Trophoblast cell (in vitro differentiated cells and primary cell): ENCODE measurements around the gene IHH.

Experiments
- DNase-seq, 2 donors: peaks; one replicate each; pipeline ENCODE4 v3.0.0-alpha.2; 2016
- H2AFZ ChIP-seq: 2 replicates; pipeline ENCODE4 v1.6.1; 2013; ENCODE audit warnings: low read length, moderate library complexity, mild to moderate bottlenecking; ENCODE audit not compliant: insufficient read depth, poor library complexity
- H2AK5ac ChIP-seq: 2 replicates; pipeline ENCODE4 v1.6.1; 2013; ENCODE audit warnings: mild to moderate bottlenecking, low read length
- H2BK120ac ChIP-seq: 2 replicates; pipeline ENCODE4 v1.6.1; 2013; ENCODE audit warnings: low read length, mild to moderate bottlenecking, moderate library complexity; ENCODE audit not compliant: insufficient read depth, poor library complexity
- H2BK12ac ChIP-seq: 2 replicates; pipeline ENCODE4 v1.6.1; 2013; ENCODE audit warnings: mild to moderate bottlenecking, low read length, moderate library complexity
- H2BK5ac ChIP-seq: 2 replicates; pipeline ENCODE4 v1.6.1; 2013; ENCODE audit warnings: low read length, low read depth, moderate library complexity, mild to moderate bottlenecking; ENCODE audit not compliant: poor library complexity
- H3K14ac ChIP-seq: 2 replicates; pipeline ENCODE4 v1.6.1; 2013; ENCODE audit warnings: mild to moderate bottlenecking, low read length
- H3K18ac ChIP-seq: 2 replicates; pipeline ENCODE4 v1.6.1; 2013; ENCODE audit warnings: mild to moderate bottlenecking, low read length
- H3K23ac ChIP-seq: 2 replicates; pipeline ENCODE4 v1.6.1; 2013; ENCODE audit warnings: low read length
- H3K27ac ChIP-seq: 2 replicates; pipeline ENCODE4 v1.5.1; 2013; ENCODE audit warnings: low read depth, mild to moderate bottlenecking, inconsistent platforms, low read length, moderate library complexity
- H3K27me3 ChIP-seq: 2 replicates; pipeline ENCODE4 v1.6.1; 2013; ENCODE audit warnings: inconsistent platforms, mild to moderate bottlenecking, low read length, moderate library complexity; ENCODE audit not compliant: insufficient read depth
- H3K36me3 ChIP-seq, 2 experiments: 1 replicate in 1 of 2; 2 replicates in 1 of 2; pipeline ENCODE4 v1.6.1; 2013; ENCODE audit warnings: low read length in 2 of 2, mild to moderate bottlenecking in 2 of 2, moderate library complexity in 1 of 2; ENCODE audit not compliant: insufficient read depth in 2 of 2, control insufficient read depth in 1 of 2
- H3K4ac ChIP-seq: 2 replicates; pipeline ENCODE4 v1.6.1; 2013; ENCODE audit warnings: low read depth, mild to moderate bottlenecking, low read length, moderate library complexity
- H3K4me1 ChIP-seq, 2 experiments: 1 replicate in 1 of 2; 2 replicates in 1 of 2; pipeline ENCODE4 v1.6.1; 2013; ENCODE audit warnings: low read length in 2 of 2, mild to moderate bottlenecking in 2 of 2, moderate library complexity in 1 of 2; ENCODE audit not compliant: insufficient read depth in 2 of 2, control insufficient read depth in 1 of 2
- H3K4me2 ChIP-seq: 2 replicates; pipeline ENCODE4 v1.6.1; 2013; ENCODE audit warnings: inconsistent platforms, mild to moderate bottlenecking, low read length, moderate library complexity
- H3K4me3 ChIP-seq: 2 replicates; pipeline ENCODE4 v1.5.1; 2013; ENCODE audit warnings: mild to moderate bottlenecking, low read depth, low read length, inconsistent platforms
- H3K79me1 ChIP-seq: one replicate; pipeline ENCODE4 v1.6.1; 2013; ENCODE audit warnings: low read length
- H3K79me2 ChIP-seq: 2 replicates; pipeline ENCODE4 v1.6.1; 2013; ENCODE audit warnings: low read length, mild to moderate bottlenecking; ENCODE audit not compliant: control insufficient read depth, insufficient read depth, poor library complexity
- H3K9ac ChIP-seq: 2 replicates; pipeline ENCODE4 v1.6.1; 2013; ENCODE audit warnings: mild to moderate bottlenecking, low read length
- H3K9me3 ChIP-seq: 2 replicates; pipeline ENCODE4 v1.6.1; 2013; ENCODE audit warnings: low read depth, mild to moderate bottlenecking, control low read depth, inconsistent platforms, low read length; ENCODE audit not compliant: insufficient read depth
- H4K12ac ChIP-seq: 2 replicates; pipeline ENCODE4 v1.6.1; 2013; ENCODE audit warnings: low read depth, mild to moderate bottlenecking, low read length, moderate library complexity
- H4K8ac ChIP-seq: 2 replicates; pipeline ENCODE4 v1.6.1; 2013; ENCODE audit warnings: low read depth, mild to moderate bottlenecking, low read length, moderate library complexity
- H4K91ac ChIP-seq: one replicate; pipeline ENCODE4 v1.6.1; 2013; ENCODE audit warnings: low read depth, mild to moderate bottlenecking, low read length, moderate library complexity
- WGBS: extraction: QIAGEN DNeasy Blood & Tissue Kit; methylation state at CpG from one replicate; pipeline ENCODE4 v1.1.7; 2013; ENCODE audit warnings: missing lambda C conversion rate; ENCODE audit not compliant: insufficient read length, insufficient coverage; ENCODE audit errors: extremely low coverage; 5-methylcytosine and 5-hydroxymethylcytosine counted together

The IHH gene

GRCh38 chr2:219104107-219105035, 43.6 kb upstream of the IHH start:
- Histone ChIP-seq H2AK5ac (no peak overlapping the region), H3K36me3 (no peaks in the 10 kb centered on the region), H3K9ac (no peak overlapping the region), H2BK120ac (no peak overlapping the region), H3K4me2 (no peak overlapping the region), H4K8ac (no peak overlapping the region), H3K79me1 (no peaks in the 10 kb centered on the region), H3K18ac (no peak overlapping the region), H4K12ac (no peak overlapping the region), H2BK5ac (no peak overlapping the region), H4K91ac (no peak overlapping the region), H3K14ac (no peak overlapping the region), H3K4ac (no peak overlapping the region), H3K27me3 (no peaks in the 10 kb centered on the region), H3K23ac (no peak overlapping the region), H3K79me2 (no peaks in the 10 kb centered on the region), H3K4me3 (no peak overlapping the region), H2BK12ac (no peak overlapping the region), H2AFZ (no peak overlapping the region), H3K9me3 (no peaks in the 10 kb centered on the region), H3K27ac (no peak overlapping the region), H3K4me1 (no peaks in the 10 kb centered on the region)
- DNase-seq = peak; percentile 11 to 66
- WGBS = no CpG with 5 or more reads among the region's 4 CpGs

DNA sequence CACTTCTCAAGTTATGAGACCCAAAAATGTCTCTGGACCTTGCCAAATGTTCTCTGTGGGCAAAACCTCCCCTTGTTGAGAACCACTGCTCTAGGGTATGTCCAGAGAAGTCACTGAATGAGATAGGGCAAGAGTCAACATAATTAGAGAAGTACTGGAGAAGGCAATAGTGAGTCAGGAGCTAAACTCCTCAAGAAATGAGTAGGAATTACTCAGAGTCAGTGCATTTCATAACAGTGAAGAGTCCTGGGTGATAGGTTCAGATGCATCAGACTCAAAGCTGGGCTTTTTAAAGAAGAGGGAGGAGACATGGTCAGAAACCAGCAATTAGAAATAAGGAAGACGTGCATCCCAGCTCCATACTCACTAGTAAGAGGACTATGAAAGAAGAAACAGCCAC, 38.6 kb upstream of the IHH start:
- WGBS = no CpG with 5 or more reads among the region's 1 CpG

GRCh38 chr2:219095406-219095935, 34.8 kb upstream of the IHH start:
- Histone ChIP-seq H4K91ac (no peak overlapping the region), H3K79me2 (no peaks in the 10 kb centered on the region), H3K4me3 (no peak overlapping the region), H3K23ac (no peak overlapping the region), H3K14ac (no peak overlapping the region), H4K12ac (no peak overlapping the region), H2BK12ac (no peak overlapping the region), H3K9me3 (no peaks in the 10 kb centered on the region), H3K79me1 (no peaks in the 10 kb centered on the region), H4K8ac (no peak overlapping the region), H3K4ac (no peak overlapping the region), H3K36me3 (no peaks in the 10 kb centered on the region), H3K27ac (no peak overlapping the region), H3K27me3 (no peaks in the 10 kb centered on the region), H3K4me2 (no peak overlapping the region), H2AK5ac (no peak overlapping the region), H3K18ac (no peak overlapping the region), H2BK120ac (no peak overlapping the region), H2AFZ (no peak overlapping the region), H3K9ac (no peak overlapping the region), H2BK5ac (no peak overlapping the region), H3K4me1 (no peaks in the 10 kb centered on the region)
- DNase-seq = no peak
- no CpG with 5 or more reads among the region's 1 CpG for WGBS

More for the DNA sequence above, 38.6 kb upstream of the IHH start:
- peak overlapping the region; percentile 73 for H3K23ac ChIP-seq
- H4K91ac ChIP-seq = no peak overlapping the region
- no peak overlapping the region for H2BK12ac ChIP-seq
- no peak overlapping the region for H4K8ac ChIP-seq
- no peak overlapping the region for H2BK5ac ChIP-seq
- H3K27me3 ChIP-seq = no peaks in the 10 kb centered on the region
- DNase-seq = peak in 1 of 2 donors; percentile 4
- no peak overlapping the region for H3K4ac ChIP-seq
- H3K79me2 ChIP-seq = no peaks in the 10 kb centered on the region
- no peaks in the 10 kb centered on the region for H3K9me3 ChIP-seq
- H3K9ac ChIP-seq = no peak overlapping the region
- no peak overlapping the region for H3K4me3 ChIP-seq
- no peak overlapping the region for H2AK5ac ChIP-seq
- H3K27ac ChIP-seq = no peak overlapping the region
- no peak overlapping the region for H2AFZ ChIP-seq
- H3K4me1 ChIP-seq = no peaks in the 10 kb centered on the region
- H3K4me2 ChIP-seq = no peak overlapping the region
- H3K18ac ChIP-seq = no peak overlapping the region
- H3K36me3 ChIP-seq = no peaks in the 10 kb centered on the region
- H3K79me1 ChIP-seq = no peaks in the 10 kb centered on the region
- H2BK120ac ChIP-seq = no peak overlapping the region
- no peak overlapping the region for H3K14ac ChIP-seq
- no peak overlapping the region for H4K12ac ChIP-seq

- H2BK120ac ChIP-seq = no peak overlapping the region
- H3K4me3 ChIP-seq = no peak overlapping the region
- no peaks in the 10 kb centered on the region for H3K36me3 ChIP-seq
- no peak overlapping the region for H3K4ac ChIP-seq
- H3K9me3 ChIP-seq = no peaks in the 10 kb centered on the region
- no peak overlapping the region for H3K9ac ChIP-seq
- no peak overlapping the region for H2AK5ac ChIP-seq
- H3K23ac ChIP-seq = no peak overlapping the region
- no CpG with 5 or more reads among the region's 3 CpGs for WGBS
- H3K14ac ChIP-seq = no peak overlapping the region
- H3K18ac ChIP-seq = no peak overlapping the region
- H4K8ac ChIP-seq = no peak overlapping the region
- no peaks in the 10 kb centered on the region for H3K27me3 ChIP-seq
- no peak overlapping the region for H4K12ac ChIP-seq
- H3K4me1 ChIP-seq = no peaks in the 10 kb centered on the region
- H2BK12ac ChIP-seq = no peak overlapping the region
- no peaks in the 10 kb centered on the region for H3K79me2 ChIP-seq
- no peak overlapping the region for H4K91ac ChIP-seq
- no peak overlapping the region for H3K27ac ChIP-seq
- H2BK5ac ChIP-seq = no peak overlapping the region
- H3K79me1 ChIP-seq = no peaks in the 10 kb centered on the region
- H3K4me2 ChIP-seq = no peak overlapping the region
- no peak for DNase-seq
- H2AFZ ChIP-seq = no peak overlapping the region
Observed at GRCh38 chr2:219094171-219094570, 33.5 kb upstream of the IHH start.
